Prostate gland (tissue), 2 donors: Measurements from ENCODE around the gene HIBCH.

Experiments
- CTCF ChIP-seq, 4 experiments: fragments of 200-600 bp in 2 of 4; fragments of 450-650 bp in 2 of 4; sonication (generic) in 2 of 4; IDR thresholded peaks; 1 replicate in 3 of 4; 2 replicates in 1 of 4; pipeline ENCODE4 v1.5.1; 2016 to 2019; ENCODE audit warnings: antibody characterized with exemption in 4 of 4, mild to moderate bottlenecking in 2 of 4, moderate library complexity in 2 of 4
- POLR2A ChIP-seq: fragments of 450-650 bp; IDR thresholded peaks from one replicate; pipeline ENCODE4 v1.6.1; 2016; ENCODE audit warnings: antibody characterized with exemption, mild to moderate bottlenecking
- POLR2AphosphoS5 ChIP-seq: sonication (generic); formaldehyde crosslinking; IDR thresholded peaks from one replicate; pipeline ENCODE4 v1.6.1; 2017; ENCODE audit warnings: antibody characterized with exemption

GRCh38 chr2:190217616-190218015 is 102.0 kb downstream of the HIBCH start:
- TF ChIP-seq CTCF (IDR thresholded peaks at IDR 0.05) (no peak), POLR2A (no peak), POLR2AphosphoS5 (no peak)
